GM12878 (cell line): ENCODE measurements around the gene NCKAP5. TPM values are rescaled to one million over a fixed set of nuclear protein-coding genes. Genes with fewer than 3 reads are reported as not detected.

Experiments
- ATAC-seq: fragments of 200-7000 bp; cut with Tn5 transposase; 3 replicates; pipeline ENCODE4 v1.9.1; 2020; ENCODE audit warnings: mild to moderate bottlenecking, moderate library complexity
- BruUV-seq: library from RNA; stranded (reverse); fragments of 400-500 nt; replicated peaks from 2 replicates; lab custom pipeline; 2021; lab: Mats Ljungman, UMichigan
- CTCF ChIA-PET: fragments of 300-600 bp; sonication (Branson Sonifier 250); formaldehyde crosslinking; extraction: SDS; loops from one replicate; lab custom pipeline; 2021; ENCODE audit warnings: inconsistent platforms; lab: Yijun Ruan, JAX
- POLR2A ChIA-PET: fragments of 350-600 bp; formaldehyde crosslinking; extraction: SDS; loops from one replicate; lab custom pipeline; 2021; ENCODE audit warnings: inconsistent platforms; lab: Charles Lee
- RAD21 ChIA-PET: fragments of 300-600 bp; sonication (Branson Sonifier 250); formaldehyde crosslinking; loops from one replicate; lab custom pipeline; 2023; ENCODE audit warnings: antibody characterized with exemption; ENCODE audit not compliant: unreplicated experiment; lab: Charles Lee
- SMC1A ChIA-PET: fragments of 300-600 bp; sonication (Branson Sonifier 250); formaldehyde crosslinking; loops from one replicate; lab custom pipeline; 2023; ENCODE audit not compliant: unreplicated experiment, uncharacterized antibody; lab: Charles Lee
- DNase-seq: peaks from one replicate; pipeline ENCODE4 v3.0.0-alpha.2; 2011; ENCODE audit warnings: low read depth, low spot score
- FAIRE-seq: peaks from 3 replicates; lab custom pipeline; 2011; peaks lifted over from hg19 to GRCh38; lab: Jason Lieb, UNC
- H2AFZ ChIP-seq: 2 replicates; pipeline ENCODE4 v1.6.0; 2011; ENCODE audit warnings: low read depth, low read length, control low read depth; ENCODE audit not compliant: control insufficient read depth
- H3K27ac ChIP-seq: 2 replicates; pipeline ENCODE4 v1.5.1; 2011; ENCODE audit warnings: control low read depth; ENCODE audit not compliant: control insufficient read depth, insufficient read depth
- H3K27me3 ChIP-seq, 2 experiments: replicated peaks in 1 of 2; 2 replicates each; pipeline versions ENCODE4 v1.6.0 to v1.6.1; 2011; ENCODE audit warnings: low read length in 1 of 2; ENCODE audit not compliant: control insufficient read depth in 2 of 2, insufficient read depth in 2 of 2
- H3K36me3 ChIP-seq, 2 experiments: 2 replicates each; pipeline ENCODE4 v1.5.1; 2011; ENCODE audit warnings: low read length in 1 of 2; ENCODE audit not compliant: control insufficient read depth in 2 of 2, insufficient read depth in 2 of 2
- H3K4me1 ChIP-seq: 2 replicates; pipeline ENCODE4 v1.6.1; 2011; ENCODE audit warnings: mild to moderate bottlenecking, low read length, moderate library complexity, mixed read lengths; ENCODE audit not compliant: control insufficient read depth, insufficient read depth
- H3K4me2 ChIP-seq: 2 replicates; pipeline ENCODE4 v1.6.0; 2011; ENCODE audit warnings: control low read depth; ENCODE audit not compliant: control insufficient read depth, insufficient read depth
- H3K4me3 ChIP-seq: fragments of 200-600 bp; sonication (generic); 2 replicates; pipeline ENCODE4 v1.5.1; 2016
- H3K79me2 ChIP-seq: 2 replicates; pipeline ENCODE4 v1.6.0; 2011; ENCODE audit warnings: low read length; ENCODE audit not compliant: control insufficient read depth, insufficient read depth
- H3K9ac ChIP-seq: 2 replicates; pipeline ENCODE4 v1.8.0; 2011; ENCODE audit warnings: low read length, control low read depth, mixed read lengths; ENCODE audit not compliant: control insufficient read depth, insufficient read depth
- H3K9me3 ChIP-seq: replicated peaks from 3 replicates; pipeline ENCODE4 v1.5.1; 2011; ENCODE audit warnings: mild to moderate bottlenecking, low read length; ENCODE audit not compliant: control insufficient read depth, insufficient read depth
- H4K20me1 ChIP-seq: 2 replicates; pipeline ENCODE4 v1.6.0; 2011; ENCODE audit not compliant: control insufficient read depth, insufficient read depth
- IKZF2 ChIP-seq, 2 experiments: fragments of 450-650 bp; IDR thresholded peaks; 2 replicates each; pipeline ENCODE4 v1.6.1; 2017; ENCODE audit warnings: mild to moderate bottlenecking in 2 of 2, moderate library complexity in 2 of 2
- KAT2A ChIP-seq: conservative IDR thresholded peaks from 2 replicates; pipeline ENCODE4 v1.6.1; 2011; ENCODE audit warnings: low read depth, low read length; ENCODE audit not compliant: control insufficient read depth
- NFYB ChIP-seq: IDR thresholded peaks from 2 replicates; pipeline ENCODE4 v1.6.1; 2011; ENCODE audit warnings: low read depth, mild to moderate bottlenecking, low read length, improper control_type of control experiment, moderate library complexity; ENCODE audit not compliant: insufficient read depth
- NR2F1 ChIP-seq: fragments of 450-650 bp; conservative IDR thresholded peaks from 2 replicates; pipeline ENCODE4 v1.6.1; 2017; ENCODE audit warnings: mild to moderate bottlenecking
- PKNOX1 ChIP-seq: fragments of 450-650 bp; IDR thresholded peaks from 2 replicates; pipeline ENCODE4 v1.6.1; 2016; ENCODE audit warnings: mild to moderate bottlenecking
- RFX5 ChIP-seq: IDR thresholded peaks from 2 replicates; pipeline ENCODE4 v1.6.1; 2011; ENCODE audit warnings: low read depth, low read length, improper control_type of control experiment
- RUNX3 ChIP-seq: IDR thresholded peaks from 2 replicates; pipeline ENCODE4 v1.6.1; 2012; ENCODE audit warnings: low read length, inconsistent platforms
- SPI1 ChIP-seq: IDR thresholded peaks from 2 replicates; pipeline ENCODE4 v1.6.1; 2011; ENCODE audit warnings: low read depth, mild to moderate bottlenecking, low read length, moderate library complexity, borderline replicate concordance; ENCODE audit not compliant: insufficient read depth
- ZNF384 ChIP-seq: IDR thresholded peaks from 2 replicates; pipeline ENCODE4 v1.6.1; 2012; ENCODE audit warnings: low read depth, mild to moderate bottlenecking, low read length, improper control_type of control experiment, borderline replicate concordance
- WGBS: methylation state at CpG from one replicate; pipeline ENCODE4 v1.1.6; 2016; ENCODE audit warnings: low lambda C conversion rate; ENCODE audit not compliant: insufficient replicate concordance, insufficient coverage; ENCODE audit errors: missing lambda C conversion rate; 5-methylcytosine and 5-hydroxymethylcytosine counted together
- in situ Hi-C: fragments of 300-500 bp; cut with MboI; formaldehyde crosslinking; loops from 9 replicates; pipeline ENCODE4 v1.14.3; 2018; ENCODE audit warnings: mixed read lengths
- intact Hi-C: fragments of 100-400 bp; cut with micrococcal nuclease; formaldehyde crosslinking; loops from one replicate; pipeline ENCODE4 v1.14.2; 2022; ENCODE audit not compliant: unreplicated experiment
- polyA plus RNA-seq, 11 experiments: library from polyadenylated mRNA; depleted of rRNA in 4 of 11; unstranded in 6 of 11; stranded (reverse) in 5 of 11; fragments of >200 nt; fragmentation: Nextera tagmentation in 4 of 11; fragmentation: Illumina TruSeq in 1 of 11; extraction: Ambion mirVana in 4 of 11; extraction: Trizol in 1 of 11; gene quantifications; 1 replicate in 1 of 11; 2 replicates in 10 of 11; pipeline versions ENCODE4 v1.2.1 to v1.2.3, GENCODE V29; 2011 to 2016; ENCODE audit warnings: inconsistent platforms in 2 of 11, missing spikeins in 2 of 11, low read depth in 1 of 11
- total RNA-seq, 4 experiments: library from RNA; depleted of rRNA in 3 of 4; stranded (reverse); fragments of >200 nt in 3 of 4; fragmentation: Illumina TruSeq in 1 of 4; extraction: Trizol in 1 of 4; gene quantifications; 2 replicates each; pipeline versions ENCODE4 v1.2.1 to v1.2.3, GENCODE V29; 2013 to 2021

The NCKAP5 gene
- total and polyA plus RNA-seq, 10 of the 15 experiments (the other 5 are each of a cell fraction or from before 2014, with no cell fraction given), result 0.06 to 0.44 (median 0.16) TPM

DNA sequence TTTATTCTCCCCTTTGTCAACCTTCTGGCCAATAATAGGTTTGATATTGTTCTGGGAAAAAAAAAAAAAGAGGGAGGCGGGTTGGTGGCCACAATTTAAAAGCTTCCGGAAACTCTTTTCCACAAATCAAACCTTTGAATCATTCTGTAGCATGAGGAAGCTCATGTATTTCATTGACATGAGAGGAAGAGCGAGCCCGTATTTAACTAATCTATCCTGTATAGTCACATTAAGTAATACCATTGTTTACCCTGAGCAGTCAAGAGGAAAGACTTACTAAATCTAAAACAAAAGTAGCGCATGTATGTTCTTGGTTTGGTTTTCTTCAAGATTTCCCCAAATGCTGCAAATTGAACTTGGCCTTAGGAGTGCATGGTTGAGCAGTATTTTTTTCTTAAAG is 120.1 kb downstream of the NCKAP5 start (continued):
- TF ChIP-seq NFYB (no peak), RUNX3 (no peak), PKNOX1 (no peak), IKZF2 (IDR thresholded peaks at IDR 0.05) (no peak), RFX5 (no peak), KAT2A (no peak), ZNF384 (no peak)

DNA sequence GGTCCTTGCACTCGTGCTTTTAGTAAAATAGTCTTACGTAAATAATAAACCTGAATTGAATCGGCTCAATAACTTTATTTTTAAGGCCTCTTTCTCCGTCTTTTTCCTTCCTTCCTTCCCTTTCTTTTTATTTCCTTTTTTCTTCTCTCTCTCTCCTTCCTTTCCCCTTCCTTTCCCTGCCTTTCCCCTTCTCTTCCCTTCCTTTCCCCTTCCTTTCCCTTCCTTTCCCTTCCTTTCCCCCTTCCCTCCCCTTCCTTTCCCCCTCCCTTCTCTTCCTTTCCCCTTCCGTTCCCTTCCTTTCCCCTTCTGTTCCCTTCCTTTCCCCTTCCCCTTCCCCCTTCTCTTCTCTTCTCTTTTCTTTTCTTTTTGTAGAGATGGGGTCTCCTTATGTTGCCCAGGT is 121.0 kb downstream of the NCKAP5 start:
- no TSS peak for BruUV-seq
- no peak for FAIRE-seq

More for the DNA sequence above, 121.0 kb downstream of the NCKAP5 start:
- Histone ChIP-seq H3K27ac (no peak overlapping the region), H3K36me3 (no peaks in the 10 kb centered on the region), H3K27me3 (no peaks in the 10 kb centered on the region), H2AFZ (no peak overlapping the region), H3K9ac (no peak overlapping the region), H3K4me2 (no peak overlapping the region), H3K79me2 (no peaks in the 10 kb centered on the region), H3K9me3 (no peaks in the 10 kb centered on the region), H3K4me1 (no peaks in the 10 kb centered on the region), H3K4me3 (no peak overlapping the region), H4K20me1 (no peaks in the 10 kb centered on the region)
- in situ Hi-C loops, result no loop called here
- CTCF ChIA-PET, result interaction anchor here (1.8 kb wide), 1 partner anchor 72 kb away, joined by 5 read pairs; no protein-coding TSS in a partner anchor
- RAD21 ChIA-PET, result no interaction called here
- ATAC-seq, result no peak
- POLR2A ChIA-PET, result no interaction called here
- WGBS, result 35% methylated on average over 4 of the region's 5 CpGs
- SMC1A ChIA-PET, result interaction anchor here (1.4 kb wide), 1 partner anchor 14 kb away, joined by 5 read pairs; no protein-coding TSS in a partner anchor
- DNase-seq, result no peak
- no peak for TF ChIP-seq SPI1
- no peak for TF ChIP-seq NR2F1
- intact Hi-C loops, result no loop called here
